B cell (primary cell): ENCODE measurements around the gene HHAT.

Source experiments
- EZH2 ChIP-seq: IDR thresholded peaks from 2 replicates; pipeline ENCODE4 v1.6.1; 2012; ENCODE audit warnings: borderline replicate concordance, low read depth, mild to moderate bottlenecking, moderate library complexity, low read length; ENCODE audit not compliant: insufficient read depth, poor library complexity, severe bottlenecking
- TF ChIP-seq, protein P1 (sequence below): fragments of 200-600 bp; IDR thresholded peaks from one replicate; pipeline ENCODE4 v1.8.0; 2022; ENCODE audit warnings: antibody characterized with exemption, mild to moderate bottlenecking

GRCh38 chr1:210477328-210477924 lies 148.7 kb downstream of the HHAT start:
- TF ChIP-seq, protein P1, sequence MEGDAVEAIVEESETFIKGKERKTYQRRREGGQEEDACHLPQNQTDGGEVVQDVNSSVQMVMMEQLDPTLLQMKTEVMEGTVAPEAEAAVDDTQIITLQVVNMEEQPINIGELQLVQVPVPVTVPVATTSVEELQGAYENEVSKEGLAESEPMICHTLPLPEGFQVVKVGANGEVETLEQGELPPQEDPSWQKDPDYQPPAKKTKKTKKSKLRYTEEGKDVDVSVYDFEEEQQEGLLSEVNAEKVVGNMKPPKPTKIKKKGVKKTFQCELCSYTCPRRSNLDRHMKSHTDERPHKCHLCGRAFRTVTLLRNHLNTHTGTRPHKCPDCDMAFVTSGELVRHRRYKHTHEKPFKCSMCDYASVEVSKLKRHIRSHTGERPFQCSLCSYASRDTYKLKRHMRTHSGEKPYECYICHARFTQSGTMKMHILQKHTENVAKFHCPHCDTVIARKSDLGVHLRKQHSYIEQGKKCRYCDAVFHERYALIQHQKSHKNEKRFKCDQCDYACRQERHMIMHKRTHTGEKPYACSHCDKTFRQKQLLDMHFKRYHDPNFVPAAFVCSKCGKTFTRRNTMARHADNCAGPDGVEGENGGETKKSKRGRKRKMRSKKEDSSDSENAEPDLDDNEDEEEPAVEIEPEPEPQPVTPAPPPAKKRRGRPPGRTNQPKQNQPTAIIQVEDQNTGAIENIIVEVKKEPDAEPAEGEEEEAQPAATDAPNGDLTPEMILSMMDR: no peak
- TF ChIP-seq EZH2: no peak
